Measurements from ENCODE around the gene TPSD1. TPM values are rescaled to one million over a fixed set of nuclear protein-coding genes. Genes with fewer than 3 reads are reported as not detected.

Gene TPSD1
- total and polyA plus RNA-seq, 9 of the 15 experiments (the other 6 are each of a cell fraction or from before 2014, with no cell fraction given) = not detected

- TF ChIP-seq ZC3H4 (CRISPR knock-in tag; IDR thresholded peaks at IDR 0.05; ENCODE audit: borderline replicate concordance) = no peak
- TF ChIP-seq NFYB (IDR thresholded peaks at IDR 0.05; ENCODE audit: extremely low read depth, insufficient read length) = no peak
- TF ChIP-seq HCFC1 (IDR thresholded peaks at IDR 0.05; ENCODE audit: low read depth, low read length) = no peak
- TF ChIP-seq KDM1A (IDR thresholded peaks at IDR 0.05) = no peak
- TF ChIP-seq ZNF124 (CRISPR knock-in tag; IDR thresholded peaks at IDR 0.05) = no peak
- no peak for TF ChIP-seq SLC30A9 (CRISPR knock-in tag; IDR thresholded peaks at IDR 0.05)
- TF ChIP-seq, protein P1, sequence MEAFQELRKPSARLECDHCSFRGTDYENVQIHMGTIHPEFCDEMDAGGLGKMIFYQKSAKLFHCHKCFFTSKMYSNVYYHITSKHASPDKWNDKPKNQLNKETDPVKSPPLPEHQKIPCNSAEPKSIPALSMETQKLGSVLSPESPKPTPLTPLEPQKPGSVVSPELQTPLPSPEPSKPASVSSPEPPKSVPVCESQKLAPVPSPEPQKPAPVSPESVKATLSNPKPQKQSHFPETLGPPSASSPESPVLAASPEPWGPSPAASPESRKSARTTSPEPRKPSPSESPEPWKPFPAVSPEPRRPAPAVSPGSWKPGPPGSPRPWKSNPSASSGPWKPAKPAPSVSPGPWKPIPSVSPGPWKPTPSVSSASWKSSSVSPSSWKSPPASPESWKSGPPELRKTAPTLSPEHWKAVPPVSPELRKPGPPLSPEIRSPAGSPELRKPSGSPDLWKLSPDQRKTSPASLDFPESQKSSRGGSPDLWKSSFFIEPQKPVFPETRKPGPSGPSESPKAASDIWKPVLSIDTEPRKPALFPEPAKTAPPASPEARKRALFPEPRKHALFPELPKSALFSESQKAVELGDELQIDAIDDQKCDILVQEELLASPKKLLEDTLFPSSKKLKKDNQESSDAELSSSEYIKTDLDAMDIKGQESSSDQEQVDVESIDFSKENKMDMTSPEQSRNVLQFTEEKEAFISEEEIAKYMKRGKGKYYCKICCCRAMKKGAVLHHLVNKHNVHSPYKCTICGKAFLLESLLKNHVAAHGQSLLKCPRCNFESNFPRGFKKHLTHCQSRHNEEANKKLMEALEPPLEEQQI (IDR thresholded peaks at IDR 0.05) = no peak
- TF ChIP-seq VEZF1 (CRISPR knock-in tag; IDR thresholded peaks at IDR 0.05) = no peak
- no peak for TF ChIP-seq NR1H2 (CRISPR knock-in tag; IDR thresholded peaks at IDR 0.05)
- TF ChIP-seq ATF1 (CRISPR knock-in tag; IDR thresholded peaks at IDR 0.05) = no peak
- TF ChIP-seq ATF1 (tag; IDR thresholded peaks at IDR 0.05) = no peak
- peak; percentile 41; the same call in 1 of the 2 replicates for TF ChIP-seq REST (IDR thresholded peaks at IDR 0.05; ENCODE audit: borderline replicate concordance)
- no peak for TF ChIP-seq REST (CRISPR knock-in tag; IDR thresholded peaks at IDR 0.05; ENCODE audit: low read depth)
- TF ChIP-seq RAD21 (CRISPR knock-in tag; conservative IDR thresholded peaks at IDR 0.05 in 1 of 2, IDR thresholded peaks at IDR 0.05 in 1 of 2) = peak in 1 of 2 experiments; percentile 35; a peak in 2 of 4 replicates
- TF ChIP-seq JUND (IDR thresholded peaks at IDR 0.05; ENCODE audit: borderline replicate concordance, low read depth, low read length) = no peak
- no peak for TF ChIP-seq JUND (tag; IDR thresholded peaks at IDR 0.05; ENCODE audit: borderline replicate concordance, low read depth, low read length)
- no peak for TF ChIP-seq NFE2 (IDR thresholded peaks at IDR 0.05; ENCODE audit: low read depth)
These were observed 26.6 kb downstream of the TPSD1 start (continued) for GRCh38 chr16:1282324-1282973.
